HL-60 (cell line): Measurements from ENCODE around the gene ELOA.

ENCODE experiments used
- DNase-seq, 2 experiments: peaks; one replicate each; pipeline ENCODE4 v3.0.0-alpha.2; 2010 to 2020; ENCODE audit warnings: low read depth in 1 of 2, low spot score in 1 of 2
- H3K27ac ChIP-seq: fragments of 250-450 bp; sonication (Bioruptor Pico); replicated peaks from 2 replicates; pipeline ENCODE4 v1.5.1; 2020; ENCODE audit warnings: mild to moderate bottlenecking, moderate library complexity
- H3K27me3 ChIP-seq: fragments of 250-450 bp; sonication (Bioruptor Pico); 2 replicates; pipeline ENCODE4 v1.5.1; 2021; ENCODE audit warnings: mild to moderate bottlenecking, moderate library complexity; ENCODE audit not compliant: insufficient read depth, poor library complexity, severe bottlenecking
- H3K4me3 ChIP-seq: replicated peaks from 2 replicates; pipeline ENCODE4 v1.5.1; 2011; ENCODE audit warnings: mild to moderate bottlenecking, control low read depth, low read length; ENCODE audit not compliant: insufficient read depth
- GABPA ChIP-seq: IDR thresholded peaks from 2 replicates; pipeline ENCODE4 v1.6.1; 2012; ENCODE audit warnings: low read depth
- POLR2AphosphoS5 ChIP-seq: IDR thresholded peaks from 2 replicates; pipeline ENCODE4 v1.6.1; 2012; ENCODE audit warnings: low read depth
- SPI1 ChIP-seq: IDR thresholded peaks from 2 replicates; pipeline ENCODE4 v1.6.1; 2012; ENCODE audit warnings: low read depth, mild to moderate bottlenecking, borderline replicate concordance
- TF ChIP-seq, protein P1 (sequence below): IDR thresholded peaks from 2 replicates; pipeline ENCODE4 v1.6.1; 2012; ENCODE audit warnings: low read depth; ENCODE audit not compliant: insufficient replicate concordance
- TF ChIP-seq, protein P2 (sequence below): IDR thresholded peaks from one replicate; pipeline ENCODE4 v1.5.1; 2011; ENCODE audit warnings: low read length, control low read depth, inconsistent platforms; ENCODE audit not compliant: insufficient read depth

Gene ELOA

DNA sequence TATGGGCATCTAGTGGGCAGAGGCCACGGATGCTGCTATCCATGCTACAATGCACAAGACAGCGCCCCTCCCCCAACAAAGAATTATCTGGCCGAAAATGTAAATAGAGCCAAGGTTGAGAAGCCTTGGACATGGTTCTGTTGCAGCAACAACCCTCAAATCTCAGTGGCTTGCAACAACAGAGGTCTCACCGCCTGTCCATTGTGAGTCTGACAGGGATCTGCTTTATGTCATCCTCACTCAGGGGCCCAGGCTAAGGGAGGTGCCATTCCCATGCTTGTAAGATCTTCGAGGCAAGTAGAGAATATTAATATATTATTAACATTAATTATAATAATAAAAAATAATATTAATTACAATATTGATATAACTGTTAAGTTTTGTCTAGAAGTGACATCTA is 25.5 kb downstream of the ELOA start:
- no peaks in the 10 kb centered on the region for H3K27me3 ChIP-seq
- H3K27ac ChIP-seq = no peak overlapping the region
- DNase-seq = no peak
- no peak overlapping the region for H3K4me3 ChIP-seq
- TF ChIP-seq, protein P1, sequence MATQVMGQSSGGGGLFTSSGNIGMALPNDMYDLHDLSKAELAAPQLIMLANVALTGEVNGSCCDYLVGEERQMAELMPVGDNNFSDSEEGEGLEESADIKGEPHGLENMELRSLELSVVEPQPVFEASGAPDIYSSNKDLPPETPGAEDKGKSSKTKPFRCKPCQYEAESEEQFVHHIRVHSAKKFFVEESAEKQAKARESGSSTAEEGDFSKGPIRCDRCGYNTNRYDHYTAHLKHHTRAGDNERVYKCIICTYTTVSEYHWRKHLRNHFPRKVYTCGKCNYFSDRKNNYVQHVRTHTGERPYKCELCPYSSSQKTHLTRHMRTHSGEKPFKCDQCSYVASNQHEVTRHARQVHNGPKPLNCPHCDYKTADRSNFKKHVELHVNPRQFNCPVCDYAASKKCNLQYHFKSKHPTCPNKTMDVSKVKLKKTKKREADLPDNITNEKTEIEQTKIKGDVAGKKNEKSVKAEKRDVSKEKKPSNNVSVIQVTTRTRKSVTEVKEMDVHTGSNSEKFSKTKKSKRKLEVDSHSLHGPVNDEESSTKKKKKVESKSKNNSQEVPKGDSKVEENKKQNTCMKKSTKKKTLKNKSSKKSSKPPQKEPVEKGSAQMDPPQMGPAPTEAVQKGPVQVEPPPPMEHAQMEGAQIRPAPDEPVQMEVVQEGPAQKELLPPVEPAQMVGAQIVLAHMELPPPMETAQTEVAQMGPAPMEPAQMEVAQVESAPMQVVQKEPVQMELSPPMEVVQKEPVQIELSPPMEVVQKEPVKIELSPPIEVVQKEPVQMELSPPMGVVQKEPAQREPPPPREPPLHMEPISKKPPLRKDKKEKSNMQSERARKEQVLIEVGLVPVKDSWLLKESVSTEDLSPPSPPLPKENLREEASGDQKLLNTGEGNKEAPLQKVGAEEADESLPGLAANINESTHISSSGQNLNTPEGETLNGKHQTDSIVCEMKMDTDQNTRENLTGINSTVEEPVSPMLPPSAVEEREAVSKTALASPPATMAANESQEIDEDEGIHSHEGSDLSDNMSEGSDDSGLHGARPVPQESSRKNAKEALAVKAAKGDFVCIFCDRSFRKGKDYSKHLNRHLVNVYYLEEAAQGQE = no peak
- TF ChIP-seq GABPA = no peak
- TF ChIP-seq, protein P2, sequence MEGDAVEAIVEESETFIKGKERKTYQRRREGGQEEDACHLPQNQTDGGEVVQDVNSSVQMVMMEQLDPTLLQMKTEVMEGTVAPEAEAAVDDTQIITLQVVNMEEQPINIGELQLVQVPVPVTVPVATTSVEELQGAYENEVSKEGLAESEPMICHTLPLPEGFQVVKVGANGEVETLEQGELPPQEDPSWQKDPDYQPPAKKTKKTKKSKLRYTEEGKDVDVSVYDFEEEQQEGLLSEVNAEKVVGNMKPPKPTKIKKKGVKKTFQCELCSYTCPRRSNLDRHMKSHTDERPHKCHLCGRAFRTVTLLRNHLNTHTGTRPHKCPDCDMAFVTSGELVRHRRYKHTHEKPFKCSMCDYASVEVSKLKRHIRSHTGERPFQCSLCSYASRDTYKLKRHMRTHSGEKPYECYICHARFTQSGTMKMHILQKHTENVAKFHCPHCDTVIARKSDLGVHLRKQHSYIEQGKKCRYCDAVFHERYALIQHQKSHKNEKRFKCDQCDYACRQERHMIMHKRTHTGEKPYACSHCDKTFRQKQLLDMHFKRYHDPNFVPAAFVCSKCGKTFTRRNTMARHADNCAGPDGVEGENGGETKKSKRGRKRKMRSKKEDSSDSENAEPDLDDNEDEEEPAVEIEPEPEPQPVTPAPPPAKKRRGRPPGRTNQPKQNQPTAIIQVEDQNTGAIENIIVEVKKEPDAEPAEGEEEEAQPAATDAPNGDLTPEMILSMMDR = no peak
- TF ChIP-seq SPI1 = no peak
- no peak for TF ChIP-seq POLR2AphosphoS5

DNA sequence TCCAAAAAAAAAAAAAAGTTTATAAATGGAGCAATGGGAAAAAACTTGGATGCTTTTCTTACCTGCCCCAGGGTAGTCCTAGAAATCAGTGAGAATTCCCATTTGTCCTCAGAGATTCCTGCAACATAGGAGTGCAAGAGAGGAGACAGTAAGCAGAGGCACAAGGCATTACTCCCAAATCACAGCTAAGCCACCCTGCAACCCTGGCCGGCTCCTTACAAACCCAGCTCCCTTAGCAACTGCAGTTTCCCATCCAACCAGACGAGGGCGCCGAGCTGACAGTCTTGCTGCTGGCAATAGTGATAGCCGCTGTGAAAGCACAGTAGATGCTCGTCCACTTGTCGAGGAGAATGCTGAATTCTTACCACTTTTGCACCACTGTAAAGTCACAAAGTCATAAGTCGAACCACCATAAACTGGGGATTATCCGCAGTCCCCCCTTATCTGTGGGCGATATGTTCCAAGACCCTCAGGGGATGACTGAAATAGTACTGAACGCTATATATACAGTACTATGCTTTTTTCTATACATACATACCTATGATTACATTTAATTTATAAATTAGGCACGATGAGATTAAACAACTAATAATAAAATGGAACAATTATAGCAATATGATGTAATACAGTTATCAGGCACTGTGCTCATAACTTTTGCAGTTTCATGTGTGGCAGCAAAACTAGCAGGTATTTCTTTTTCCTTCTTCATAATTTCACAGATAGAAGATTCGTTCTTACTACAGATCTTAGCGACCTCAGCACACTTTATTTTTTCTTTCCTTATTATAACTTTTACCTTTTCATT is 29.0 kb downstream of the ELOA start:
- H3K27ac ChIP-seq = no peak overlapping the region
- H3K4me3 ChIP-seq = no peak overlapping the region
- TF ChIP-seq POLR2AphosphoS5 (no peak), GABPA (no peak), SPI1 (no peak)
- TF ChIP-seq, protein P2 = peak; percentile 91
- TF ChIP-seq, protein P1 = no peak
- DNase-seq = peak; percentile 55 to 89
- H3K27me3 ChIP-seq = no peaks in the 10 kb centered on the region

DNA sequence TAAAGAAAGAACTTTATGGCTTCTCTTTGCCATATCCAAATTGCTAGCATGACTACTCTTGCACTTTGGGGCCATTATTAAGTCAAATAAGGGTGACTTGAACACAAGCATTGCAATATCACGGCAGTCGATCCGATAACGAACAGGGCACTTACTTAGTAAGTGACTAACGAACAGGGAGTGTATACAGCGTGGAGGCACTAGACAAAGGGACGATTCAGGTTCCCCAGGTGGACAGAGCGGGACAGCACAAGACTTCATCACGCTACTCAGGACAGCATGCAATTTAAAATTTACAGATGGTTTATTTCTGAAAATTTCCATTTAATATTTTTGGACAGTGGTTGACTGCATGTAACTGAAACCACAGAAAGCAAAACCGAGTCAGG is 29.6 kb downstream of the ELOA start:
- H3K4me3 ChIP-seq = no peak overlapping the region
- H3K27ac ChIP-seq = no peak overlapping the region
- no peak for DNase-seq
- no peak for TF ChIP-seq GABPA
- TF ChIP-seq, protein P2 = no peak
- TF ChIP-seq POLR2AphosphoS5 = no peak
- TF ChIP-seq, protein P1 = no peak
- TF ChIP-seq SPI1 = no peak
- H3K27me3 ChIP-seq = no peaks in the 10 kb centered on the region
